ENCODE results near the gene SLC16A2.
A peak's percentile ranks its signal among the peaks of the same experiment; 100 is the strongest.
"Not testable (repeated sequence)": the region's sequence is repeated elsewhere in the genome, so short reads cannot be mapped to it uniquely, and the experiment has no call there.

SLC16A2 gene

GRCh38 chrX:74449937-74450330 is 28.6 kb downstream of the SLC16A2 start:
- TF ChIP-seq, protein P1, sequence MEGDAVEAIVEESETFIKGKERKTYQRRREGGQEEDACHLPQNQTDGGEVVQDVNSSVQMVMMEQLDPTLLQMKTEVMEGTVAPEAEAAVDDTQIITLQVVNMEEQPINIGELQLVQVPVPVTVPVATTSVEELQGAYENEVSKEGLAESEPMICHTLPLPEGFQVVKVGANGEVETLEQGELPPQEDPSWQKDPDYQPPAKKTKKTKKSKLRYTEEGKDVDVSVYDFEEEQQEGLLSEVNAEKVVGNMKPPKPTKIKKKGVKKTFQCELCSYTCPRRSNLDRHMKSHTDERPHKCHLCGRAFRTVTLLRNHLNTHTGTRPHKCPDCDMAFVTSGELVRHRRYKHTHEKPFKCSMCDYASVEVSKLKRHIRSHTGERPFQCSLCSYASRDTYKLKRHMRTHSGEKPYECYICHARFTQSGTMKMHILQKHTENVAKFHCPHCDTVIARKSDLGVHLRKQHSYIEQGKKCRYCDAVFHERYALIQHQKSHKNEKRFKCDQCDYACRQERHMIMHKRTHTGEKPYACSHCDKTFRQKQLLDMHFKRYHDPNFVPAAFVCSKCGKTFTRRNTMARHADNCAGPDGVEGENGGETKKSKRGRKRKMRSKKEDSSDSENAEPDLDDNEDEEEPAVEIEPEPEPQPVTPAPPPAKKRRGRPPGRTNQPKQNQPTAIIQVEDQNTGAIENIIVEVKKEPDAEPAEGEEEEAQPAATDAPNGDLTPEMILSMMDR (IDR thresholded peaks at IDR 0.05; ENCODE audit: low read depth, low read length) = no peak
- peak; percentile 60 for DNase-seq (ENCODE audit: low read depth, low spot score)
- in situ Hi-C loops (cut with HindIII; ENCODE audit: low sequenced_read_pairs) = no loop called here
- no peak overlapping the region for H3K4me3 ChIP-seq (ENCODE audit: low read depth, low read length)

DNA sequence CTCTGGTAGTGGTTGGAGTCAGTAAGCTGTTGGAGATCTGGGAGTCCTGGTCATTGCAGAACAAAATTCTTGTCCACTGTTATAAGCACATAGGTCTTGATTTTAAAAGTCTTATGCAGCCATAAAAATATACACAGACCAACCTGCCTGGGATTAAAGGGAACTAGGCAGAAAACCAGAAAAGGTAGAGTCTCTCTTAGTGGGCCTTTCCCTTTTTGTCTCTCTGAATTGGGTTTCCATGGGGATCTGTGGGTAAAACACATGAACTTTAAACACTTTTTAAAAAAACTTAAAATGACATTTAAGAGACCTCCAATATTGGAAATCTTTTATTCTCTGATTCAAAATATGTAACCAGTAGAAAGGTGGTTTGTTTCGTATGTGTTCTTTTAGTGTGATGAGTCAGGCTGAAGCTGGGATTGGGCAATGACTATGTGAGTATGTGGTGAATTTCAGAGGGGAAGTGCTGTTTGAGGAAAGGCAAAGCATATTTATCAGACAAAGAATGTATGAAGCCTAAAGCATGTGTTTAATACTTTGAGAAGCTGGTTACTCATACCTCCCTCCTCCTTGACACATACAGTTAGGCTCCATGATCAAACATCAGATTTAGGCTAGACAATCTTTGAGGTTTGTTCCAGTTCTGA is 29.6 kb downstream of the SLC16A2 start:
- no peak overlapping the region for H3K4me3 ChIP-seq (ENCODE audit: low read depth, low read length)
- peak; percentile 92 for DNase-seq (ENCODE audit: low read depth, low spot score)
- TF ChIP-seq, protein P1 (IDR thresholded peaks at IDR 0.05; ENCODE audit: low read depth, low read length) = no peak
- in situ Hi-C loops (cut with HindIII; ENCODE audit: low sequenced_read_pairs) = no loop called here

GRCh38 chrX:74451450-74452198 is 30.3 kb downstream of the SLC16A2 start:
- TF ChIP-seq, protein P1 (IDR thresholded peaks at IDR 0.05; ENCODE audit: low read depth, low read length) = no peak
- in situ Hi-C loops (cut with HindIII; ENCODE audit: low sequenced_read_pairs) = no loop called here
- DNase-seq (ENCODE audit: low read depth, low spot score) = no peak
- no peak overlapping the region for H3K4me3 ChIP-seq (ENCODE audit: low read depth, low read length)

DNA sequence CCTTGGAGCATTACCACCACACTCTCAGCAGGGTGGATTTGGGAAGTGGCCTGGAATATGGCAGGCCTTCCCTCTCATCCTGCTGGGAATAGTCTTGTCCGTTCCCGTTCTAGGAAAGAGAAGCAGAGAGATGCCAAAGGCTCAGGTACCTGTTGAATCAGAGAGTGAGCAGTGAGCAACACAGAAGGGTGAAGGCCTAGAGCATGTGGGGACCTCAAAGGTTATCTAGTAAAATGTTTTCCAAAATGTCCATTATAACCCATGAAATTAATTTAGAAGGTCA is 30.8 kb downstream of the SLC16A2 start:
- in situ Hi-C loops (cut with HindIII; ENCODE audit: low sequenced_read_pairs) = no loop called here
- no peak overlapping the region for H3K4me3 ChIP-seq (ENCODE audit: low read depth, low read length)
- TF ChIP-seq, protein P1 (IDR thresholded peaks at IDR 0.05; ENCODE audit: low read depth, low read length) = no peak
- DNase-seq (ENCODE audit: low read depth, low spot score) = no peak

DNA sequence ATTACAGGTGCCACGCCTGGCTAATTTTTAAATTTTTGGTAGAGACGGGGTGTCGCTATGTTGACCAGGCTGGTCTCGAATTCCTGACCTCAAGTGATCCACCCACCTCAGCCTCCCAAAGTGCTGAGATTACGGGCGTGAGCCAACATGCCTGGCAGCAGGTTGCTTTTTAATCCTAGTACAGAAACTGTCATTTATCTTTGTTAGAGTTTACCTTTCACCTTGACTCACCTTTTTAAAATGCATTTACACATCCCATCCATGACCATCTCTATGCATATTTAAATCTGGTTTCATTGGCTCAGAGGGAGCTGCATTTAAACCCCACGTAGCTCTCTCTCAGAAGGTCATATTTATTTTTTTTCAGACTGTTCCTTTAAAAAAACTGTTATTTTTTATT is 31.9 kb downstream of the SLC16A2 start:
- in situ Hi-C loops (cut with HindIII; ENCODE audit: low sequenced_read_pairs) = no loop called here
- TF ChIP-seq, protein P1 (IDR thresholded peaks at IDR 0.05; ENCODE audit: low read depth, low read length) = no peak
- no peak for DNase-seq (ENCODE audit: low read depth, low spot score)
- H3K4me3 ChIP-seq (ENCODE audit: low read depth, low read length) = no peak overlapping the region

DNA sequence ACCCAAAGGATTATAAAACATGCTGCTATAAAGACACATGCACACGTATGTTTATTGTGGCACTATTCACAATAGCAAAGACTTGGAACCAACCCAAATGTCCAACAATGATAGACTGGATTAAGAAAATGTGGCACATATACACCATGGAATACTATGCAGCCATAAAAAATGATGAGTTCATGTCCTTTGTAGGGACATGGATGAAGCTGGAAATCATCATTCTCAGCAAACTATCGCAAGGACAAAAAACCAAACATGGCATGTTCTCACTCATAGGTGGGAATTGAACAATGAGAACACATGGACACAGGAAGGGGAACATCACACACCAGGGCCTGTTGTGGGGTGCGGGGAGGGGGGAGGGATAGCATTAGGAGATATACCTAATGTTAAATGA is 32.9 kb downstream of the SLC16A2 start:
- in situ Hi-C loops (cut with HindIII; ENCODE audit: low sequenced_read_pairs); DNase-seq (ENCODE audit: low read depth, low spot score); H3K4me3 ChIP-seq (ENCODE audit: low read depth, low read length): not testable (repeated sequence)

DNA sequence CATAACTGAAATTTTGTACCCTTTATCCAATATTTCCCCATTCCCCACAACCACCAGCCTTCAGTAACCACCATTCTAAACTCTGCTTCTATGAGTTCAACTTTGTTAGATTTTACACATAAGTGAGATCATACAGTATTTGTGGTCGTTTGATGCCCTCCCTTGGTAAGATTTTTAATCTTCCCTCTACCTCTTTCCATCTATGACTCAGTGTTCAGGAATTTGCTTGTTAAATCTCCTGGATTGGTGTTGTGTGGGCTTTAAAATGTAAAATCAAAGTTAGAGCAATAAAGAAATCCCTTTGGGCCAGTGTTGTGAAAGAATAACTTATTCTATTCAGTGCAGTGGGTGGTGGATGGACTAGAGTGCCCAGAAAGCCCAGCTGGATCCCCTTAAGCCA is 37.4 kb downstream of the SLC16A2 start:
- TF ChIP-seq, protein P1 (IDR thresholded peaks at IDR 0.05; ENCODE audit: low read depth, low read length) = no peak
- in situ Hi-C loops (cut with HindIII; ENCODE audit: low sequenced_read_pairs) = no loop called here
- DNase-seq (ENCODE audit: low read depth, low spot score) = peak; percentile 69
- no peak overlapping the region for H3K4me3 ChIP-seq (ENCODE audit: low read depth, low read length)

All from astrocyte of the spinal cord (primary cell).